Ishikawa (cell line): ENCODE measurements around the gene MED12L.

Experiments
- CEBPB ChIP-seq: IDR thresholded peaks from 2 replicates; pipeline ENCODE4 v1.6.1; 2012
- CREB1 ChIP-seq: IDR thresholded peaks from 2 replicates; pipeline ENCODE4 v1.6.1; 2012; ENCODE audit warnings: low read depth
- EGR1 ChIP-seq: IDR thresholded peaks from 2 replicates; pipeline ENCODE4 v1.6.1; 2012
- EP300 ChIP-seq: IDR thresholded peaks from 2 replicates; pipeline ENCODE4 v1.6.1; 2012; ENCODE audit warnings: borderline replicate concordance
- FOXM1 ChIP-seq: IDR thresholded peaks from 2 replicates; pipeline ENCODE4 v1.6.1; 2012; ENCODE audit warnings: low read depth, borderline replicate concordance
- MAX ChIP-seq: IDR thresholded peaks from 2 replicates; pipeline ENCODE4 v1.6.1; 2012
- NFIC ChIP-seq: IDR thresholded peaks from 2 replicates; pipeline ENCODE4 v1.6.1; 2012
- RAD21 ChIP-seq: IDR thresholded peaks from 2 replicates; pipeline ENCODE4 v1.6.1; 2012; ENCODE audit warnings: low read depth
- REST ChIP-seq: IDR thresholded peaks from 2 replicates; pipeline ENCODE4 v1.6.1; 2012; ENCODE audit warnings: low read depth, mild to moderate bottlenecking
- TAF1 ChIP-seq: IDR thresholded peaks from 2 replicates; pipeline ENCODE4 v1.6.1; 2012; ENCODE audit warnings: low read depth, mild to moderate bottlenecking
- TCF12 ChIP-seq: IDR thresholded peaks from 2 replicates; pipeline ENCODE4 v1.6.1; 2012; ENCODE audit warnings: low read depth
- TEAD4 ChIP-seq: IDR thresholded peaks from 2 replicates; pipeline ENCODE4 v1.6.1; 2012
- YY1 ChIP-seq: IDR thresholded peaks from 2 replicates; pipeline ENCODE4 v1.6.1; 2012; ENCODE audit warnings: low read depth
- ZBTB7A ChIP-seq: IDR thresholded peaks from 2 replicates; pipeline ENCODE4 v1.6.1; 2012; ENCODE audit warnings: low read depth
- TF ChIP-seq, protein P1 (sequence below): IDR thresholded peaks from 2 replicates; pipeline ENCODE4 v1.6.1; 2012

MED12L gene

GRCh38 chr3:151204530-151205402 is 119.3 kb downstream of the MED12L start:
- TF ChIP-seq EP300 (no peak), CREB1 (no peak), RAD21 (no peak), TAF1 (no peak), TCF12 (no peak), YY1 (no peak), MAX (no peak), EGR1 (no peak), TEAD4 (no peak), FOXM1 (no peak), NFIC (no peak), ZBTB7A (no peak), CEBPB (no peak), REST (no peak)
- TF ChIP-seq, protein P1, sequence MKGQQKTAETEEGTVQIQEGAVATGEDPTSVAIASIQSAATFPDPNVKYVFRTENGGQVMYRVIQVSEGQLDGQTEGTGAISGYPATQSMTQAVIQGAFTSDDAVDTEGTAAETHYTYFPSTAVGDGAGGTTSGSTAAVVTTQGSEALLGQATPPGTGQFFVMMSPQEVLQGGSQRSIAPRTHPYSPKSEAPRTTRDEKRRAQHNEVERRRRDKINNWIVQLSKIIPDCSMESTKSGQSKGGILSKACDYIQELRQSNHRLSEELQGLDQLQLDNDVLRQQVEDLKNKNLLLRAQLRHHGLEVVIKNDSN = no peak

DNA sequence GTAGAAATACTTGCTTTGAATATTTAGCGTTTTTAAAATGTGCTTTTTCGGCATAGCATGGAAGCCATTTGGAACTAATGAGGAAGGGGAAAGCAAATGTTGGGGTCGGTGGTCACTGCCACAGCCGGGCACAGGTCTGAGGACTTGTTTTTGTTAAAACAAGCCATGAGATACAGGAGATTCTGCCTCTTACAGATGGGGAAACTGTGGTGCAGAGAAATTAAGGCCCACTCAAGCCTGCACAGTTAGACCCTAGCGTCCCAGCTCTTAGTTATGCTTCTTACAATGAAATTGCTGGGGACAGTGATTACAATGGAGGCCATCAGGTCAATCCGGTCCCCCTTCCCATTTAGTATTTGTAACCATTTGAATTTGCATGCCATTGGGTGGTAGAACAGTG is 120.0 kb downstream of the MED12L start:
- TF ChIP-seq CEBPB (no peak), ZBTB7A (no peak), TAF1 (no peak), FOXM1 (no peak), MAX (no peak), YY1 (no peak), REST (no peak), CREB1 (no peak), TEAD4 (no peak), RAD21 (no peak), NFIC (no peak), EGR1 (no peak), TCF12 (no peak), EP300 (no peak)
- TF ChIP-seq, protein P1 = no peak

DNA sequence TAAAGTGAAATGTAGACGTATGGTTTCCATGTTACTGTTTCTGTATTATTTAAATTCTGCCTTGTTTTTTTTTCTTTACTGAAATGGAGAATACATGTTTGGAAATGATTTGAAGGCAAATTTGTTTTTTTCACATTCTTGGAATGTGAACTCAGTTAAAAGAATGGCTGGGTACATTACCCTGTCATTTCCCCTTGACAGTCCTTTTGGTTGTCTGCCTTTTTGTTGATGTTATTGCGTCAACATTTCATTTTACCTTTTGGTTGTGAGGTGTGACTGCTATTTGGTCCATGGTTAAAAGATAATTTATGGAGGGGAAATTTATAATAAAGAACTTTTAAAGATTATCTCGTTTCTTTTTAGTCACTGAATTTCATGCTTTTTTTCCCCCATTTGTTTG is 120.7 kb downstream of the MED12L start:
- TF ChIP-seq EGR1 (no peak), CREB1 (no peak), EP300 (no peak), RAD21 (no peak), REST (no peak), FOXM1 (no peak), TCF12 (no peak)

- no peak for TF ChIP-seq EGR1
- no peak for TF ChIP-seq ZBTB7A
- TF ChIP-seq REST = no peak
- TF ChIP-seq NFIC = no peak
- no peak for TF ChIP-seq TEAD4
- TF ChIP-seq YY1 = no peak
- TF ChIP-seq RAD21 = no peak
- no peak for TF ChIP-seq FOXM1
- TF ChIP-seq TCF12 = no peak
These were observed 124.2 kb downstream of the MED12L start for GRCh38 chr3:151209654-151210053.
